ENCODE results near the gene MELTF.

DNA sequence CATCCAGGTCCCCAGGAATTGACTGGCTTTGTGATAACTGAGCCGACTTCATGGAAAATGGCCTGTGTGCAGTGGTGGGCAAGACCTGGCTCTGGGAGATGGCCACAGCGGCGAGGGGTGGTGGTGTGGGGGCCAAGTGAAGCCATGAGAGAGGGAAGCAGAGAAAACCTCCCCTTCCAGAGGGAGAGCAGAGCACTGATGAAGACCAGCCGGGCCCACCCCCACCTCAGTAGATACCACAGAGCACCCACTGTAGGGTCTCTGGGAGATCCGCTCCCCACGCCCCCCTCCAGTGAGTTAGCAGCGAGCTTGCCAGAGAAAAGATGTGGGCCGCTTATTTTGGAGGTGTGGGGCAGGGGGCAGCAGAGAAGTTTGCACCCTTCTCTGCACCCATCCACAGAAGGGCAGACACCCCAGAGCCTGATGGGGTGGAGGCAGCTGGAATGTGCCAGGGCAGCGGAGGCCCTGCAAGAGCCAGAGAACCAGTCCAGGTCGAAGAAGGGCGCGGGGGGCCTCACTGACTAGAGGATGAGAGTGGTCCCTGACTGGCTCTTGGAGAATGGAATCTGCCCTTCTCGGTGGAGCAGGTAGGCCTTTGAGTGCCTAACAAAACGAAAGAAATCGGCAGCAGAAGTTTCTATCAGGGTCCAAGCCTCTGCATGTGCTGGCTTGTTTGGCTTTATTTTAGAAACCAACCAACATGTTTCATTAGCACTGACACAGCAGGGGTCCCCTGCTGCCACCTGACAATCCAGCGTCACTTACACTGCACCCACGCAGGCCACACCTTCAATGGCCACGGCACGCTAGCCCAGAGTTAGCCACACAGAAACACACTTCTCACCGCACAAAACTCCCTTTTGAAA lies 28.3 kb downstream of the MELTF start:
- TF ChIP-seq, protein P1, sequence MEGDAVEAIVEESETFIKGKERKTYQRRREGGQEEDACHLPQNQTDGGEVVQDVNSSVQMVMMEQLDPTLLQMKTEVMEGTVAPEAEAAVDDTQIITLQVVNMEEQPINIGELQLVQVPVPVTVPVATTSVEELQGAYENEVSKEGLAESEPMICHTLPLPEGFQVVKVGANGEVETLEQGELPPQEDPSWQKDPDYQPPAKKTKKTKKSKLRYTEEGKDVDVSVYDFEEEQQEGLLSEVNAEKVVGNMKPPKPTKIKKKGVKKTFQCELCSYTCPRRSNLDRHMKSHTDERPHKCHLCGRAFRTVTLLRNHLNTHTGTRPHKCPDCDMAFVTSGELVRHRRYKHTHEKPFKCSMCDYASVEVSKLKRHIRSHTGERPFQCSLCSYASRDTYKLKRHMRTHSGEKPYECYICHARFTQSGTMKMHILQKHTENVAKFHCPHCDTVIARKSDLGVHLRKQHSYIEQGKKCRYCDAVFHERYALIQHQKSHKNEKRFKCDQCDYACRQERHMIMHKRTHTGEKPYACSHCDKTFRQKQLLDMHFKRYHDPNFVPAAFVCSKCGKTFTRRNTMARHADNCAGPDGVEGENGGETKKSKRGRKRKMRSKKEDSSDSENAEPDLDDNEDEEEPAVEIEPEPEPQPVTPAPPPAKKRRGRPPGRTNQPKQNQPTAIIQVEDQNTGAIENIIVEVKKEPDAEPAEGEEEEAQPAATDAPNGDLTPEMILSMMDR (IDR thresholded peaks at IDR 0.05; ENCODE audit: low read depth, low read length), result no peak
- TF ChIP-seq EZH2phosphoT487 (IDR thresholded peaks at IDR 0.05; ENCODE audit: low read depth), result no peak

Data from OCI-LY3 (cell line).